Measurements from ENCODE around the gene SMARCAL1.

Gene SMARCAL1

DNA sequence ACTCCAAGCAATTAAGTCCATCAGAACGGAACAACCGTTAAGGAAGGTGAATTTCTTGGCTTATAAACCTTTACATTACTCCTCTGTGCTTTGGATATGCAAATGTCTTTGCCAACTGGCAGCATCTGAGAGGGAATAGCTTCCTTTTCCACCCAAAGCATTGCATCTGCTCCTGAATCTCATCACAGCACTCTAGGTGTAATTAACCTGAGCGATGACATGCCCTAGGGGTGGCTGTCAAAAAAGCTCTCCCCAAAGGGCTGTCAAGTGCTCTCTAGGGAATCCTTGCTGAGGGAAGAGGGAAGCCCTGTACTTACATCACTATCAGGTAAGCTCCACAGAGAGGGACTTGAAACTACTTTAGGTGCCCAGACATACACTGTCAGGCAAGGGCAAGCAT lies 5.5 kb upstream of the SMARCAL1 start:
- ChIA-PET CTCF (interaction anchor here (1.1 to 4.9 kb wide), 4 partner anchors 8 to 184 kb away, joined by 3 to 20 read pairs (median 10); no protein-coding TSS in a partner anchor), POLR2A (no interaction called here)
- TF ChIP-seq CTCF (IDR thresholded peaks at IDR 0.05; ENCODE audit: control extremely low read depth, extremely low read depth, low read depth, missing control alignments): no peak
- DNase-seq (ENCODE audit: extremely low spot score): no peak

GRCh38 chr2:216408426-216409290 lies 3.6 kb upstream of the SMARCAL1 start:
- CTCF ChIA-PET: interaction anchor here (0.9 to 4.9 kb wide), 2 partner anchors 10 to 186 kb away, joined by 5 to 20 read pairs; no protein-coding TSS in a partner anchor
- POLR2A ChIA-PET: no interaction called here
- TF ChIP-seq CTCF (IDR thresholded peaks at IDR 0.05; ENCODE audit: control extremely low read depth, extremely low read depth, low read depth, missing control alignments): no peak
- DNase-seq (ENCODE audit: extremely low spot score): no peak

DNA sequence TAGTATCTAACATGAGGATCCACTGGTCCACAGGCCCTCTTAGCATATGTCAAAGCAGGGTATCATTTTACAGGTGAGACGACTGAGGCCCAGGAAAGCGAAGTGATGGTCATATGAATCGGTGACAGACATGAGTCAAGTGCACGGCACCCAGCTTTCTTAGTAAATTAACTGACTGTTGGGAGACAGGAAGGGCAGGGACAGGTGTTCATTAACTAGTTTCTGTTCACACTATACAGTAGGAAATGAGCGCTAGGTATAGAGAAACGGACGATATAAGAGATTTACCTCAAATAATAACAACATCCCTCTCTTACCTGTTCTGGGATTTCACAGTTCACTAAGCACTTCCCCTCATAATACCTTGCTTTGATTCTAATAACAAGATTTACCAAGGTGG lies 1.7 kb upstream of the SMARCAL1 start:
- DNase-seq (ENCODE audit: extremely low spot score): no peak
- POLR2A ChIA-PET: no interaction called here
- CTCF ChIA-PET: interaction anchor here (3.2 to 4.9 kb wide), 2 partner anchors 12 to 188 kb away, joined by 12 to 20 read pairs; no protein-coding TSS in a partner anchor
- TF ChIP-seq CTCF (IDR thresholded peaks at IDR 0.05; ENCODE audit: control extremely low read depth, extremely low read depth, low read depth, missing control alignments): no peak

DNA sequence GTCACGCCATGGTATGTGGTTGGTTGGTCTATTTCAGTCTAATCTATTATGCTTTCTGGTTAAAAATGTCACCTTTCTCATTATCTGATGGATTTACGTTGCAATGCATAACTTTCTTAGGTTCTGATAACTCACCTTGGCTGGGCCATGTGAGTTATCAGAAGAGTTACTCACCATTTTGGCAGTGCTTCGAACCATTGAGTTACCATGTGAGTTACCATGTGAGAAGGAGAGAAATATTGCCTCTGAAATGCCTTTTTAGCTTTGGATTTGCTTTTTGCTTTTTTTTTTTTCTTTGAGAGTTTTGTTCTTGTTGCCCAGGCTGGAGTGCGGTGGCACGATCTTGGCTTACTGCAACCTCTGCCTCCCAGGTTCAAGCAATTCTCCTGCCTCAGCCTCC lies 1.6 kb downstream of the SMARCAL1 start:
- CTCF ChIA-PET: interaction anchor here (5.9 kb wide), 1 partner anchor 11 kb away, joined by 60 read pairs; no protein-coding TSS in a partner anchor
- TF ChIP-seq CTCF (IDR thresholded peaks at IDR 0.05; ENCODE audit: control extremely low read depth, extremely low read depth, low read depth, missing control alignments): no peak
- POLR2A ChIA-PET: no interaction called here
- no peak for DNase-seq (ENCODE audit: extremely low spot score)

DNA sequence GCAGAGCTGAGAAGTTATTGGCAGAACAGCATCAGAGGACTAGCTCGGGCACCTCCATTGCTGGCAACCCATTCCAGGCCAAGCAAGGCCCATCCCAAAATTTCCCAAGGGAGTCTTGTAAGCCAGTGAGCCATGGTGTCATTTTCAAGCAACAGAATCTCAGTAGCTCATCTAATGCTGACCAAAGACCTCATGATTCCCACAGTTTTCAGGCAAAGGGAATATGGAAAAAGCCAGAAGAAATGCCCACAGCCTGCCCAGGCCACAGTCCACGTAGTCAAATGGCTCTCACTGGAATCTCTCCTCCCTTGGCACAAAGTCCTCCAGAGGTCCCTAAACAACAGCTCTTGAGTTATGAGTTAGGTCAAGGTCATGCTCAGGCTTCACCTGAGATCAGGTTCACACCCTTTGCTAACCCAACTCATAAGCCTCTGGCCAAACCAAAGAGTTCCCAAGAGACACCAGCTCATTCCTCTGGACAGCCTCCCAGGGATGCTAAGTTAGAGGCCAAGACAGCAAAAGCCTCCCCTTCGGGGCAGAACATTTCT lies 2.6 kb downstream of the SMARCAL1 start:
- CTCF ChIA-PET: interaction anchor here (1.0 to 5.9 kb wide), 3 partner anchors 12 to 301 kb away, joined by 3 to 60 read pairs (median 13); no protein-coding TSS in a partner anchor
- no peak for TF ChIP-seq CTCF (IDR thresholded peaks at IDR 0.05; ENCODE audit: control extremely low read depth, extremely low read depth, low read depth, missing control alignments)
- no peak for DNase-seq (ENCODE audit: extremely low spot score)
- POLR2A ChIA-PET: no interaction called here

GRCh38 chr2:216415541-216415940 lies 3.3 kb downstream of the SMARCAL1 start:
- ChIA-PET CTCF (interaction anchor here (1.0 to 5.9 kb wide), 3 partner anchors 12 to 302 kb away, joined by 3 to 60 read pairs (median 13); no protein-coding TSS in a partner anchor), POLR2A (no interaction called here)
- TF ChIP-seq CTCF (IDR thresholded peaks at IDR 0.05; ENCODE audit: control extremely low read depth, extremely low read depth, low read depth, missing control alignments): no peak
- DNase-seq (ENCODE audit: extremely low spot score): no peak

All from GM10248 (cell line).